A673 (cell line): ENCODE data around the gene MYH3.

Experiments
- CTCF ChIP-seq: fragments of 300-800, 200-600 bp; sonication (generic); conservative IDR thresholded peaks from 2 replicates; pipeline ENCODE4 v1.5.1; 2017; ENCODE audit warnings: low read depth, mild to moderate bottlenecking, antibody characterized with exemption, low read length, moderate library complexity, mixed read lengths
- EZH2 ChIP-seq: fragments of 200-600 bp; sonication (generic); IDR thresholded peaks from 2 replicates; pipeline ENCODE4 v1.6.1; 2017; ENCODE audit warnings: borderline replicate concordance, low read depth, mild to moderate bottlenecking, mixed read lengths, antibody characterized with exemption, low read length; ENCODE audit not compliant: poor library complexity, severe bottlenecking

GRCh38 chr17:10702574-10702973 lies 45.5 kb upstream of the MYH3 start:
- no peak for TF ChIP-seq CTCF
- no peak for TF ChIP-seq EZH2
